H1 (cell line): Measurements from ENCODE around the gene CAPN7. TPM values are rescaled to one million over a fixed set of nuclear protein-coding genes. Genes with fewer than 3 reads are reported as not detected.

Experiments
- BACH1 ChIP-seq: IDR thresholded peaks from 2 replicates; pipeline ENCODE4 v1.6.1; 2012; ENCODE audit warnings: low read length, improper control_type of control experiment
- BRCA1 ChIP-seq: IDR thresholded peaks from 2 replicates; pipeline ENCODE4 v1.6.1; 2012; ENCODE audit warnings: low read depth, low read length, improper control_type of control experiment
- CBX8 ChIP-seq: fragments of 300-800, 300-1000 bp; sonication (generic); IDR thresholded peaks from 2 replicates; pipeline ENCODE4 v1.7.1; 2016; ENCODE audit warnings: low read depth, low read length, borderline replicate concordance
- CTCF ChIP-seq, 3 experiments: IDR thresholded peaks; 1 replicate in 2 of 3; 2 replicates in 1 of 3; pipeline versions ENCODE4 v1.5.1 to v1.6.1; 2011; ENCODE audit warnings: low read length in 3 of 3, mild to moderate bottlenecking in 3 of 3, inconsistent platforms in 2 of 3, low read depth in 1 of 3, moderate library complexity in 1 of 3; ENCODE audit not compliant: insufficient read depth in 1 of 3; ENCODE audit errors: control extremely low read depth in 1 of 3
- KDM5A ChIP-seq: fragments of 200-600 bp; IDR thresholded peaks from 2 replicates; pipeline ENCODE4 v1.7.1; 2012; ENCODE audit warnings: mild to moderate bottlenecking, low read length, inconsistent platforms, mixed read lengths
- PHF8 ChIP-seq: fragments of 200-600 bp; sonication (generic); conservative IDR thresholded peaks from 2 replicates; pipeline ENCODE4 v1.7.1; 2012; ENCODE audit warnings: low read depth, mild to moderate bottlenecking, inconsistent platforms, low read length, moderate library complexity
- POLR2A ChIP-seq, 2 experiments: IDR thresholded peaks; 1 replicate in 1 of 2; 2 replicates in 1 of 2; pipeline ENCODE4 v1.6.1; 2011; ENCODE audit warnings: low read depth in 2 of 2, low read length in 2 of 2, mild to moderate bottlenecking in 2 of 2; ENCODE audit errors: control extremely low read depth in 1 of 2
- RBBP5 ChIP-seq: IDR thresholded peaks from 2 replicates; pipeline ENCODE4 v1.7.1; 2012; ENCODE audit warnings: low read depth, mild to moderate bottlenecking, inconsistent platforms, low read length, moderate library complexity, borderline replicate concordance
- polyA plus RNA-seq, 7 experiments: library from polyadenylated mRNA; depleted of rRNA in 3 of 7; stranded (reverse) in 5 of 7; unstranded in 2 of 7; fragments of >200 nt in 5 of 7; fragments of 200-250 nt in 2 of 7; gene quantifications; 1 replicate in 5 of 7; 2 replicates in 1 of 7; 4 replicates in 1 of 7; pipeline versions ENCODE4 v1.2.1 to v1.2.3, GENCODE V29; 2011 to 2013; ENCODE audit warnings: missing spikeins in 2 of 7, mixed read lengths in 2 of 7
- total RNA-seq: library from RNA; stranded (reverse); fragmentation: NEBNext Ultra II Directional; extraction: Animal tissue kit (Norgen Biotek cat#: 25700); gene quantifications from 2 replicates; pipeline ENCODE4 v1.2.1, GENCODE V29; 2021

The CAPN7 gene
- total and polyA plus RNA-seq, 2 of the 8 experiments (the other 6 are each of a cell fraction or from before 2014, with no cell fraction given) = 5.3 to 13.2 TPM

- no peak for TF ChIP-seq CTCF (IDR thresholded peaks at IDR 0.05; ENCODE audit: control extremely low read depth in 1 of 3, insufficient read depth in 1 of 3, low read depth in 1 of 3, low read length in 3 of 3)
- TF ChIP-seq PHF8 = no peak
- no peak for TF ChIP-seq BACH1
- no peak for TF ChIP-seq BRCA1
- TF ChIP-seq POLR2A (IDR thresholded peaks at IDR 0.05; ENCODE audit: control extremely low read depth in 1 of 2, low read depth in 2 of 2, low read length in 2 of 2) = no peak
- no peak for TF ChIP-seq CBX8
- no peak for TF ChIP-seq RBBP5
- TF ChIP-seq KDM5A = no peak
- TF ChIP-seq, all 59 proteins: peak for 0
Measured at GRCh38 chr3:15223685-15224572, 17.9 kb downstream of the CAPN7 start (continued).
